ENCODE data around the gene SLC39A2. TPM values are rescaled to one million over a fixed set of nuclear protein-coding genes. Genes with fewer than 3 reads are reported as not detected.
"Not testable (repeated sequence)": the region's sequence is repeated elsewhere in the genome, so short reads cannot be mapped to it uniquely, and the experiment has no call there.

SLC39A2 gene
- total RNA-seq, 1 donor from 2014 or later: 0.30 TPM

GRCh38 chr14:20980906-20981305 lies 18.2 kb upstream of the SLC39A2 start:
- Mint-ChIP-seq H3K27me3 (ENCODE audit: low read depth) (peaks cover 15% of the 10 kb centered on the region), H3K9me3 (no peaks in the 10 kb centered on the region), H3K27ac (no peak overlapping the region), H3K4me3 (ENCODE audit: low read depth) (no peak overlapping the region), H3K4me1 (ENCODE audit: low read depth) (peaks cover 2% of the 10 kb centered on the region), H3K36me3 (ENCODE audit: low read depth) (no peaks in the 10 kb centered on the region)
- DNase-seq (ENCODE audit: low spot score): no peak
- intact Hi-C loops (cut with micrococcal nuclease): no loop called here

- Mint-ChIP-seq H3K4me3 (ENCODE audit: low read depth) (no peak overlapping the region), H3K4me1 (ENCODE audit: low read depth) (peaks cover 1% of the 10 kb centered on the region), H3K27me3 (ENCODE audit: low read depth) (peaks cover 15% of the 10 kb centered on the region), H3K36me3 (ENCODE audit: low read depth) (no peaks in the 10 kb centered on the region), H3K9me3 (no peaks in the 10 kb centered on the region), H3K27ac (no peak overlapping the region)
- DNase-seq (ENCODE audit: low spot score): no peak
- intact Hi-C loops (cut with micrococcal nuclease): no loop called here
Measured at GRCh38 chr14:20982646-20983369, 16.3 kb upstream of the SLC39A2 start.

- intact Hi-C loops (cut with micrococcal nuclease); H3K36me3 Mint-ChIP-seq (ENCODE audit: low read depth); H3K4me1 Mint-ChIP-seq (ENCODE audit: low read depth); DNase-seq (ENCODE audit: low spot score); H3K27ac Mint-ChIP-seq; H3K9me3 Mint-ChIP-seq; H3K4me3 Mint-ChIP-seq (ENCODE audit: low read depth): not testable (repeated sequence)
- peaks cover 10% of the 10 kb centered on the region for H3K27me3 Mint-ChIP-seq (ENCODE audit: low read depth)
Measured at GRCh38 chr14:20985650-20986049, 13.4 kb upstream of the SLC39A2 start.

GRCh38 chr14:20986811-20987210 lies 12.3 kb upstream of the SLC39A2 start:
- Mint-ChIP-seq H3K9me3 (no peaks in the 10 kb centered on the region), H3K27me3 (ENCODE audit: low read depth) (peaks cover 10% of the 10 kb centered on the region), H3K36me3 (ENCODE audit: low read depth) (peaks cover 14% of the 10 kb centered on the region), H3K27ac (no peak overlapping the region), H3K4me3 (ENCODE audit: low read depth) (no peak overlapping the region), H3K4me1 (ENCODE audit: low read depth) (peaks cover 12% of the 10 kb centered on the region)
- no peak for DNase-seq (ENCODE audit: low spot score)
- intact Hi-C loops (cut with micrococcal nuclease): no loop called here

GRCh38 chr14:20988717-20989470 lies 10.2 kb upstream of the SLC39A2 start:
- no peak overlapping the region for H3K27ac Mint-ChIP-seq
- no peak for DNase-seq (ENCODE audit: low spot score)
- H3K4me1 Mint-ChIP-seq (ENCODE audit: low read depth): peaks cover 18% of the 10 kb centered on the region
- intact Hi-C loops (cut with micrococcal nuclease): loop anchor here (1.0 kb wide), 1 partner anchor 18 kb away; no protein-coding TSS in a partner anchor
- peak overlapping the region; percentile 60 for H3K4me3 Mint-ChIP-seq (ENCODE audit: low read depth)
- peaks cover 2% of the 10 kb centered on the region for H3K27me3 Mint-ChIP-seq (ENCODE audit: low read depth)
- no peaks in the 10 kb centered on the region for H3K9me3 Mint-ChIP-seq
- H3K36me3 Mint-ChIP-seq (ENCODE audit: low read depth): peaks cover 30% of the 10 kb centered on the region

- Mint-ChIP-seq H3K4me1 (ENCODE audit: low read depth) (peaks cover 18% of the 10 kb centered on the region), H3K9me3 (no peaks in the 10 kb centered on the region), H3K27ac (peak overlapping the region; percentile 84), H3K36me3 (ENCODE audit: low read depth) (peaks cover 35% of the 10 kb centered on the region), H3K27me3 (ENCODE audit: low read depth) (no peaks in the 10 kb centered on the region), H3K4me3 (ENCODE audit: low read depth) (peak overlapping the region; percentile 94)
- intact Hi-C loops (cut with micrococcal nuclease): loop anchor here (1.0 kb wide), 1 partner anchor 18 kb away; no protein-coding TSS in a partner anchor
- DNase-seq (ENCODE audit: low spot score): no peak
Measured at GRCh38 chr14:20989471-20989786, 9.7 kb upstream of the SLC39A2 start.

- intact Hi-C loops (cut with micrococcal nuclease): loop anchor here (1.0 kb wide), 1 partner anchor 19 kb away; no protein-coding TSS in a partner anchor
- H3K36me3 Mint-ChIP-seq (ENCODE audit: low read depth): peaks cover 41% of the 10 kb centered on the region
- H3K4me1 Mint-ChIP-seq (ENCODE audit: low read depth): peaks cover 18% of the 10 kb centered on the region
- peak; percentile 82 for DNase-seq (ENCODE audit: low spot score)
- H3K27ac Mint-ChIP-seq: peak within 1 kb of the TSS; percentile 84
- H3K27me3 Mint-ChIP-seq (ENCODE audit: low read depth): no peaks in the 10 kb centered on the region
- no peaks in the 10 kb centered on the region for H3K9me3 Mint-ChIP-seq
- peak within 1 kb of the TSS; percentile 94 for H3K4me3 Mint-ChIP-seq (ENCODE audit: low read depth)
Measured at GRCh38 chr14:20989787-20990600, 9.1 kb upstream of the SLC39A2 start, which contains the start of gene METTL17. TSS of gene METTL17 (plus strand) at chr14:20989980. CDS start at chr14:20990003, 23 bp downstream.

GRCh38 chr14:20996521-20996920 lies 2.6 kb upstream of the SLC39A2 start:
- H3K9me3 Mint-ChIP-seq: no peaks in the 10 kb centered on the region
- H3K27ac Mint-ChIP-seq: no peak overlapping the region
- no peak for DNase-seq (ENCODE audit: low spot score)
- H3K27me3 Mint-ChIP-seq (ENCODE audit: low read depth): no peaks in the 10 kb centered on the region
- intact Hi-C loops (cut with micrococcal nuclease): no loop called here
- peaks cover 7% of the 10 kb centered on the region for H3K4me1 Mint-ChIP-seq (ENCODE audit: low read depth)
- H3K36me3 Mint-ChIP-seq (ENCODE audit: low read depth): peaks cover 56% of the 10 kb centered on the region
- no peak overlapping the region for H3K4me3 Mint-ChIP-seq (ENCODE audit: low read depth)

GRCh38 chr14:20997115-20997514 lies 2.0 kb upstream of the SLC39A2 start:
- no peaks in the 10 kb centered on the region for H3K9me3 Mint-ChIP-seq
- H3K27ac Mint-ChIP-seq: no peak overlapping the region
- H3K4me3 Mint-ChIP-seq (ENCODE audit: low read depth): no peak overlapping the region
- H3K36me3 Mint-ChIP-seq (ENCODE audit: low read depth): peaks cover 50% of the 10 kb centered on the region
- DNase-seq (ENCODE audit: low spot score): no peak
- no peaks in the 10 kb centered on the region for H3K27me3 Mint-ChIP-seq (ENCODE audit: low read depth)
- intact Hi-C loops (cut with micrococcal nuclease): no loop called here
- peaks cover 3% of the 10 kb centered on the region for H3K4me1 Mint-ChIP-seq (ENCODE audit: low read depth)

- H3K27ac Mint-ChIP-seq: no peak overlapping the region
- peaks cover 2% of the 10 kb centered on the region for H3K4me1 Mint-ChIP-seq (ENCODE audit: low read depth)
- H3K9me3 Mint-ChIP-seq: no peaks in the 10 kb centered on the region
- H3K4me3 Mint-ChIP-seq (ENCODE audit: low read depth): no peak overlapping the region
- H3K36me3 Mint-ChIP-seq (ENCODE audit: low read depth): peaks cover 47% of the 10 kb centered on the region
- no peak for DNase-seq (ENCODE audit: low spot score)
- intact Hi-C loops (cut with micrococcal nuclease): no loop called here
- H3K27me3 Mint-ChIP-seq (ENCODE audit: low read depth): no peaks in the 10 kb centered on the region
Measured at GRCh38 chr14:20997564-20997963, 1.5 kb upstream of the SLC39A2 start.

GRCh38 chr14:20998139-20998538 lies 954 bp upstream of the SLC39A2 start:
- no peak overlapping the region for H3K4me3 Mint-ChIP-seq (ENCODE audit: low read depth)
- no peaks in the 10 kb centered on the region for H3K9me3 Mint-ChIP-seq
- H3K36me3 Mint-ChIP-seq (ENCODE audit: low read depth): peaks cover 41% of the 10 kb centered on the region
- intact Hi-C loops (cut with micrococcal nuclease): no loop called here
- no peak overlapping the region for H3K27ac Mint-ChIP-seq
- no peaks in the 10 kb centered on the region for H3K27me3 Mint-ChIP-seq (ENCODE audit: low read depth)
- no peak for DNase-seq (ENCODE audit: low spot score)
- H3K4me1 Mint-ChIP-seq (ENCODE audit: low read depth): peaks cover 2% of the 10 kb centered on the region

GRCh38 chr14:20999591-20999990 lies 498 bp downstream of the SLC39A2 start:
- peaks cover 31% of the 10 kb centered on the region for H3K36me3 Mint-ChIP-seq (ENCODE audit: low read depth)
- no peaks in the 10 kb centered on the region for H3K9me3 Mint-ChIP-seq
- intact Hi-C loops (cut with micrococcal nuclease): no loop called here
- no peak overlapping the region for H3K27ac Mint-ChIP-seq
- H3K4me1 Mint-ChIP-seq (ENCODE audit: low read depth): no peaks in the 10 kb centered on the region
- DNase-seq (ENCODE audit: low spot score): no peak
- no peaks in the 10 kb centered on the region for H3K27me3 Mint-ChIP-seq (ENCODE audit: low read depth)
- H3K4me3 Mint-ChIP-seq (ENCODE audit: low read depth): no peak overlapping the region
